Gastroesophageal sphincter (tissue), 4 donors: ENCODE measurements around the gene LLGL1. TPM values are rescaled to one million over a fixed set of nuclear protein-coding genes. Genes with fewer than 3 reads are reported as not detected.

ENCODE experiments used
- ATAC-seq: fragments of 150-250 bp; one replicate; pipeline ENCODE4 v1.9.1; 2016; ENCODE audit warnings: mild to moderate bottlenecking, moderate library complexity
- H3K27ac ChIP-seq, 4 donors: fragments of 200-600 bp; sonication (generic) in 3 of 4; 1 replicate in 3 of 4; 2 replicates in 1 of 4; pipeline ENCODE4 v1.5.1; 2016 to 2019
- H3K27me3 ChIP-seq: fragments of 200-600 bp; sonication (generic); one replicate; pipeline ENCODE4 v1.5.1; 2019
- H3K36me3 ChIP-seq, 2 donors: fragments of 200-600 bp; sonication (generic); one replicate each; pipeline ENCODE4 v1.5.1; 2019; ENCODE audit warnings: control low read depth in 1 of 2
- H3K4me1 ChIP-seq, 3 donors: fragments of 200-600 bp; sonication (generic); 1 replicate in 2 of 3; 2 replicates in 1 of 3; pipeline ENCODE4 v1.5.1; 2016 to 2019; ENCODE audit warnings: control low read depth in 2 of 3
- H3K4me3 ChIP-seq, 2 donors: fragments of 200-600 bp; sonication (generic); one replicate each; pipeline ENCODE4 v1.5.1; 2019; ENCODE audit warnings: mild to moderate bottlenecking in 1 of 2, moderate library complexity in 1 of 2
- H3K9me3 ChIP-seq, 3 donors: fragments of 200-600 bp; sonication (generic); one replicate each; pipeline ENCODE4 v1.5.1; 2017 to 2019; ENCODE audit warnings: control low read depth in 2 of 3
- EP300 ChIP-seq: sonication (generic); formaldehyde crosslinking; IDR thresholded peaks from one replicate; pipeline ENCODE4 v1.6.1; 2017; ENCODE audit warnings: antibody characterized with exemption, mild to moderate bottlenecking
- POLR2A ChIP-seq, 2 donors: fragments of 450-650 bp; IDR thresholded peaks; one replicate each; pipeline ENCODE4 v1.6.1; 2017; ENCODE audit warnings: antibody characterized with exemption in 2 of 2, mild to moderate bottlenecking in 2 of 2, moderate library complexity in 1 of 2
- POLR2AphosphoS5 ChIP-seq: sonication (generic); formaldehyde crosslinking; IDR thresholded peaks from one replicate; pipeline ENCODE4 v1.6.1; 2017; ENCODE audit warnings: antibody characterized with exemption
- WGBS, 2 donors: methylation state at CpG; one replicate each; pipeline ENCODE4 v1.1.5; 2018; ENCODE audit warnings: low coverage in 1 of 2; 5-methylcytosine and 5-hydroxymethylcytosine counted together
- total RNA-seq, 4 donors: library from RNA; depleted of rRNA; stranded (reverse); fragments of >200 nt; gene quantifications; one replicate each; pipeline ENCODE4 v1.1.0, GENCODE V29; 2016
- TF ChIP-seq, protein P1 (sequence below), 4 experiments: fragments of 200-600 bp in 2 of 4; fragments of 450-650 bp in 2 of 4; sonication (generic) in 1 of 4; IDR thresholded peaks; one replicate each; pipeline ENCODE4 v1.5.1; 2017 to 2019; ENCODE audit warnings: antibody characterized with exemption in 4 of 4, mild to moderate bottlenecking in 2 of 4, moderate library complexity in 2 of 4

LLGL1 gene
- total RNA-seq, 4 donors from 2014 or later, result 16.7 to 31.7 (median 22.1) TPM

DNA sequence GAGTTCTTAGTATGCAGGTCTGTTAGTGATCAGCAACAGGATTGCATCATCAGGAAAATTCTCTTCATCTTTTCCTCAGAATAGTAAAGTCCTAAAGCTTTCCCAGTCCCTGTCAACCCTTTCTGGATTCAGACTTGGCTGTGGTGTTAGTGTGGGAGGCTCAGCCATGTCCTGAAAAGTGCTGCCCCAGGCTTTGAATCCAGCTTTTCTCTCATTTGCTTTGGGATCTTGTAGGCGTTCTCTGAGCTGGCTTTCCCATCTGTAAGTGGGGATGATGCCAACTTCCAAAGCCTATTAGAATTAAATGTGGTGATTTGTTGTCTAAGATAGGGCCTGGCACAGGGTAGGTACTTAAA is 38.8 kb upstream of the LLGL1 start:
- 0% methylated on average over 1 of the region's 1 CpG for WGBS, 2 donors
- Histone ChIP-seq H3K36me3 (no peaks in the 10 kb centered on the region), H3K4me3 (peak overlapping the region; percentile 79 to 99), H3K9me3 (no peaks in the 10 kb centered on the region), H3K27me3 (no peaks in the 10 kb centered on the region), H3K27ac (peak overlapping the region in 3 of 4 donors; percentile 78 to 99 (median 94)), H3K4me1 (peaks cover 7 to 79% (median 56%) of the 10 kb centered on the region in 3 donors)
- no peak for ATAC-seq
- TF ChIP-seq, protein P1, sequence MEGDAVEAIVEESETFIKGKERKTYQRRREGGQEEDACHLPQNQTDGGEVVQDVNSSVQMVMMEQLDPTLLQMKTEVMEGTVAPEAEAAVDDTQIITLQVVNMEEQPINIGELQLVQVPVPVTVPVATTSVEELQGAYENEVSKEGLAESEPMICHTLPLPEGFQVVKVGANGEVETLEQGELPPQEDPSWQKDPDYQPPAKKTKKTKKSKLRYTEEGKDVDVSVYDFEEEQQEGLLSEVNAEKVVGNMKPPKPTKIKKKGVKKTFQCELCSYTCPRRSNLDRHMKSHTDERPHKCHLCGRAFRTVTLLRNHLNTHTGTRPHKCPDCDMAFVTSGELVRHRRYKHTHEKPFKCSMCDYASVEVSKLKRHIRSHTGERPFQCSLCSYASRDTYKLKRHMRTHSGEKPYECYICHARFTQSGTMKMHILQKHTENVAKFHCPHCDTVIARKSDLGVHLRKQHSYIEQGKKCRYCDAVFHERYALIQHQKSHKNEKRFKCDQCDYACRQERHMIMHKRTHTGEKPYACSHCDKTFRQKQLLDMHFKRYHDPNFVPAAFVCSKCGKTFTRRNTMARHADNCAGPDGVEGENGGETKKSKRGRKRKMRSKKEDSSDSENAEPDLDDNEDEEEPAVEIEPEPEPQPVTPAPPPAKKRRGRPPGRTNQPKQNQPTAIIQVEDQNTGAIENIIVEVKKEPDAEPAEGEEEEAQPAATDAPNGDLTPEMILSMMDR (IDR thresholded peaks at IDR 0.05), result no peak
- TF ChIP-seq EP300, result no peak
- TF ChIP-seq POLR2A (IDR thresholded peaks at IDR 0.05), result no peak
- TF ChIP-seq POLR2AphosphoS5, result peak; percentile 7

DNA sequence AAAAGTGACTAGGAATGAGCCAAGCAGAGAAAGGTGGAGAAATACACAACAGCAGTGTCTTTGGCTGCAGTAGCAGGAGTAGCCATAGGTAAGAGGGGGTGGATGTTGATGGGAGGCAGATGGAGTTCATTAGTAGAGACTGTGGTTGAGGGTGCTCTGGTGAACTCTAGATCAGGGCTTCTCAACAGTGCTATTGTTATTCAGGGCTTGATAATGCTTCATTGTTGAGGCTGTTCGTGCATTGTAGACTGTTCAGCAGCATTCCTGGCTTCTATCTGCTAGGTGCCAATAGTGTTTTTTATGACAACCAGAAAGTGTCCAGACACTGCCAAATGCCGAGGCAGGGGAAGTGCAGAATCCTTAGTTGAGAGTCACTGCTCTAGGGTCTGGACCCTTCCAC is 38.2 kb upstream of the LLGL1 start:
- peak overlapping the region; percentile 79 to 99 for H3K4me3 ChIP-seq
- H3K27ac ChIP-seq, result peak overlapping the region in 3 of 4 donors; percentile 78 to 99 (median 94)
- no peaks in the 10 kb centered on the region for H3K36me3 ChIP-seq
- no peaks in the 10 kb centered on the region for H3K9me3 ChIP-seq
- no peaks in the 10 kb centered on the region for H3K27me3 ChIP-seq
- 0 to 8% methylated on average over 2 of the region's 2 CpGs for whole genome bisulfite sequencing, 2 donors
- ATAC-seq, result no peak
- TF ChIP-seq POLR2AphosphoS5 (no peak), POLR2A (IDR thresholded peaks at IDR 0.05) (no peak), EP300 (no peak)
- TF ChIP-seq, protein P1 (IDR thresholded peaks at IDR 0.05), result no peak
- H3K4me1 ChIP-seq, result peaks cover 7 to 79% (median 59%) of the 10 kb centered on the region in 3 donors

DNA sequence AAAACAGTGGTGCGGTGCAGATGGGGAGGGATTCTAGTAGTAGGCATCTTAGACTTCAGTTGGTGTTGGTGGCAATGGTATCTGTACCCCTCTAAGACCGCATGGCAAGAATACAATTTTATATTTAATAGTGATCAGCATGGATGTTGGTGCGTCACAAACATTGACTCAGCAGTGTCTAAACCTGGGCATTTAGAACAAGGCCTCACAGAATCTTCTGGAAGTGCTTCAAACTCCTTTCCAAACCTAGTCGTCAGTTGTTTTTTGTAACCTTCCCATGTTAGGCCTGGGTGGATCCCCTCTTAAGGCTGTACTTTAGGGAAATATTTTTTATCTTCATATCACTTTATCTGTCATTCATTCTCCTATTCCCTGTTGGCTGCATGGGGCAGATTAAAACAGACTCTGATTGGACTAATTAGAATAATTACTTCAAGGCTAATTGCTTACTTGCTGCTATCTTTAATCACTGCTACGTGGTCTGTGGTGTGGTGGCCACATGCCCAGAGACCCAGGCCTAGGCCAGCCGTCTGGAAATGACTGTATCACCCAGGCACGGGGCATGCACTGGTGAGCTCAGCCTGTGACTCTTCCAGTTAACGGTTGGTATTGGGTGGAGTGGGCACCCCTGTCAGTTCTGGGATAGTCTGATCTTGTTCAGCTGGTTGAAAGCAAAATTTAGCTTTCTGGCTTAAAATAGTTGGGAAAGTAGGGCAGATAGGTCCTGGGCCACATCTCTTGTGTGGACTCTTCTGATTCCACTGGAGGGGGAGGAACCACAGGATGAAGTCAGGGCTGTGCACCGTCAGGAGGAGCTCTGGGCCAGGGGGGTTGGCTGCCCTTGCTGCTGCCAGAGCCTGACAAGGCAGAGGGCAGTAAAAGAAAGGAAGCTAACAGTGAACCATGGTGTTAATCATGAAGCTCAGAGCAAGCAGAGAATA is 37.3 kb upstream of the LLGL1 start:
- Histone ChIP-seq H3K9me3 (no peaks in the 10 kb centered on the region), H3K27ac (peak overlapping the region in 3 of 4 donors; percentile 78 to 99 (median 94)), H3K36me3 (peaks cover 0 to 3% of the 10 kb centered on the region in 2 donors), H3K27me3 (no peaks in the 10 kb centered on the region), H3K4me1 (peaks cover 7 to 83% (median 56%) of the 10 kb centered on the region in 3 donors), H3K4me3 (peak overlapping the region; percentile 79 to 99)
- ATAC-seq, result no peak
- 16 to 20% methylated on average over 7 to 9 of the region's 9 CpGs for WGBS, 2 donors
- peak; percentile 39 for TF ChIP-seq POLR2AphosphoS5
- no peak for TF ChIP-seq POLR2A (IDR thresholded peaks at IDR 0.05)
- TF ChIP-seq, protein P1 (IDR thresholded peaks at IDR 0.05), result no peak

DNA sequence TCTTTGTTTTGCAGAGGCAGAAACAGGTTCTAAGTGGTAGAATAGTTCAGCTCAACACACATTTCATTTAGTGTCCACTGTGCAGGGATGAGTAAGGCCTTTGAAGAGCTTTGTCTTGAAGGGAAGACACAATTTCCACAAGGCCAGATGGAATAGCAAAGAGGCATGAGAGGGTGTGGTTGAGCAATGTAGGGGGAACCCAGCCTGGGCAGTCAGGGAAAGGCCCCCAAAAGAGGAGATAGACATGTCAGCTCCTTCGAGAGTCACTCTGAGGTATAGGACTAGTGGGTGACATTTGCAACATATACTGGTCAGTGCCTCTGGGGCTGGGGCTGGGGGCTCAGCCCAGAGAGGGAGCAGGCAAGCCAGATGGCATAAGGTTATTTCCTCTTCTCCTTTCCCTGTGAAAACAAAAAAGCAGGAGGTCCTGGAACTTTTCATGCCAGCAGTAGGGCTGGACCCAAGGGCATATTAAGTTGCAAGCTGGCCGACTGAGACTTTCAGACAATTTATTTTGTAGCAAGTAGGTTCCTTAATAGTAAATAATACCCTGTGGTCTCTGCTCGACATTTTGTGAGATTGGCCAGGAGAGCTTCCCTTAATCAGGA is 34.7 kb upstream of the LLGL1 start:
- peak overlapping the region in 3 of 4 donors; percentile 40 to 60 (median 59) for H3K27ac ChIP-seq
- no peaks in the 10 kb centered on the region for H3K27me3 ChIP-seq
- no peak for ATAC-seq
- peaks cover 7 to 98% (median 60%) of the 10 kb centered on the region in 3 donors for H3K4me1 ChIP-seq
- TF ChIP-seq POLR2A (IDR thresholded peaks at IDR 0.05) (no peak), POLR2AphosphoS5 (no peak), EP300 (no peak)
- TF ChIP-seq, protein P1 (IDR thresholded peaks at IDR 0.05), result no peak
- peak overlapping the region in 1 of 2 donors; percentile 3 for H3K4me3 ChIP-seq
- H3K36me3 ChIP-seq, result peaks cover 0 to 22% of the 10 kb centered on the region in 2 donors
- no peaks in the 10 kb centered on the region for H3K9me3 ChIP-seq
- 40 to 44% methylated on average over 1 to 3 of the region's 3 CpGs for WGBS, 2 donors
